ENCODE measurements around the gene RAX2. TPM values are rescaled to one million over a fixed set of nuclear protein-coding genes. Genes with fewer than 3 reads are reported as not detected.
"Not testable (repeated sequence)": the region's sequence is repeated elsewhere in the genome, so short reads cannot be mapped to it uniquely, and the experiment has no call there.

Gene RAX2
- total and polyA plus RNA-seq, 10 of the 15 experiments (the other 5 are each of a cell fraction or from before 2014, with no cell fraction given), result not detected

- SMC1A ChIA-PET (ENCODE audit: uncharacterized antibody, unreplicated experiment), result no interaction called here
- in situ Hi-C loops (cut with MboI), result no loop called here
- Histone ChIP-seq H3K4me1 (ENCODE audit: control insufficient read depth, insufficient read depth, low read length) (peaks cover 4% of the 10 kb centered on the region; the same call in 1 of the 2 replicates), H2AFZ (ENCODE audit: control insufficient read depth, low read depth, low read length) (no peak overlapping the region), H3K36me3 (ENCODE audit: control insufficient read depth in 2 of 2, insufficient read depth in 2 of 2, low read length in 1 of 2) (no peaks in the 10 kb centered on the region; a peak in 3 of 4 replicates), H3K9me3 (replicated peaks; ENCODE audit: control insufficient read depth, insufficient read depth, low read length) (no peaks in the 10 kb centered on the region), H3K79me2 (ENCODE audit: control insufficient read depth, insufficient read depth, low read length) (peaks cover 25% of the 10 kb centered on the region), H4K20me1 (ENCODE audit: control insufficient read depth, insufficient read depth) (no peaks in the 10 kb centered on the region), H3K27ac (ENCODE audit: control insufficient read depth, insufficient read depth) (no peak overlapping the region), H3K4me2 (ENCODE audit: control insufficient read depth, insufficient read depth) (peak overlapping the region; percentile 31), H3K27me3 (replicated peaks in 1 of 2; ENCODE audit: control insufficient read depth in 2 of 2, insufficient read depth in 2 of 2, low read length in 1 of 2) (no peaks in the 10 kb centered on the region), H3K9ac (ENCODE audit: control insufficient read depth, insufficient read depth, low read length) (no peak overlapping the region), H3K4me3 (no peak overlapping the region)
- WGBS (ENCODE audit: insufficient coverage, insufficient replicate concordance, low lambda C conversion rate, missing lambda C conversion rate), result 94% methylated on average over 18 of the region's 19 CpGs
- CTCF ChIA-PET, result no interaction called here
- DNase-seq (ENCODE audit: low read depth, low spot score) (no peak), FAIRE-seq (no peak), ATAC-seq (no peak)
- no TSS peak for BruUV-seq (replicated peaks)
- RAD21 ChIA-PET (ENCODE audit: unreplicated experiment), result no interaction called here
- intact Hi-C loops (cut with micrococcal nuclease; ENCODE audit: unreplicated experiment), result no loop called here
- POLR2A ChIA-PET, result interaction anchor here (1.1 to 1.2 kb wide), 2 partner anchors 9 to 10 kb away, joined by 3 to 7 read pairs; no protein-coding TSS in a partner anchor
- TF ChIP-seq ESRRA (IDR thresholded peaks at IDR 0.05; ENCODE audit: low read length), result no peak
- no peak for TF ChIP-seq ZBTB11 (CRISPR knock-in tag; IDR thresholded peaks at IDR 0.05)
Observed at GRCh38 chr19:3759482-3760254, 12.4 kb downstream of the RAX2 start.

GRCh38 chr19:3758297-3758696 lies 13.7 kb downstream of the RAX2 start:
- H3K36me3 ChIP-seq (ENCODE audit: control insufficient read depth in 2 of 2, insufficient read depth in 2 of 2, low read length in 1 of 2); H3K9ac ChIP-seq (ENCODE audit: control insufficient read depth, insufficient read depth, low read length); H3K4me1 ChIP-seq (ENCODE audit: control insufficient read depth, insufficient read depth, low read length); BruUV-seq (replicated peaks); H3K27me3 ChIP-seq (replicated peaks in 1 of 2; ENCODE audit: control insufficient read depth in 2 of 2, insufficient read depth in 2 of 2, low read length in 1 of 2); H4K20me1 ChIP-seq (ENCODE audit: control insufficient read depth, insufficient read depth); H3K9me3 ChIP-seq (replicated peaks; ENCODE audit: control insufficient read depth, insufficient read depth, low read length); CTCF ChIA-PET; H3K4me3 ChIP-seq; H3K27ac ChIP-seq (ENCODE audit: control insufficient read depth, insufficient read depth); FAIRE-seq; DNase-seq (ENCODE audit: low read depth, low spot score); H2AFZ ChIP-seq (ENCODE audit: control insufficient read depth, low read depth, low read length); POLR2A ChIA-PET; ATAC-seq; H3K4me2 ChIP-seq (ENCODE audit: control insufficient read depth, insufficient read depth); in situ Hi-C loops (cut with MboI); SMC1A ChIA-PET (ENCODE audit: uncharacterized antibody, unreplicated experiment); intact Hi-C loops (cut with micrococcal nuclease; ENCODE audit: unreplicated experiment): not testable (repeated sequence)
- RAD21 ChIA-PET (ENCODE audit: unreplicated experiment), result interaction anchor here (0.6 kb wide), 1 partner anchor 195 kb away, joined by 3 read pairs; no protein-coding TSS in a partner anchor
- H3K79me2 ChIP-seq (ENCODE audit: control insufficient read depth, insufficient read depth, low read length), result peaks cover 22% of the 10 kb centered on the region
- 98% methylated on average over 13 of the region's 13 CpGs for WGBS (ENCODE audit: insufficient coverage, insufficient replicate concordance, low lambda C conversion rate, missing lambda C conversion rate)
